NOMO-1 (cell line): Measurements from ENCODE around the gene PIP4K2C.
"Not testable (repeated sequence)": the region's sequence is repeated elsewhere in the genome, so short reads cannot be mapped to it uniquely, and the experiment has no call there.

Experiments
- DNase-seq, 2 experiments: peaks; one replicate each; lab custom pipeline; 2025; ENCODE audit not compliant: unreplicated experiment in 2 of 2; lab: John Stamatoyannopoulos, UW

PIP4K2C gene

DNA sequence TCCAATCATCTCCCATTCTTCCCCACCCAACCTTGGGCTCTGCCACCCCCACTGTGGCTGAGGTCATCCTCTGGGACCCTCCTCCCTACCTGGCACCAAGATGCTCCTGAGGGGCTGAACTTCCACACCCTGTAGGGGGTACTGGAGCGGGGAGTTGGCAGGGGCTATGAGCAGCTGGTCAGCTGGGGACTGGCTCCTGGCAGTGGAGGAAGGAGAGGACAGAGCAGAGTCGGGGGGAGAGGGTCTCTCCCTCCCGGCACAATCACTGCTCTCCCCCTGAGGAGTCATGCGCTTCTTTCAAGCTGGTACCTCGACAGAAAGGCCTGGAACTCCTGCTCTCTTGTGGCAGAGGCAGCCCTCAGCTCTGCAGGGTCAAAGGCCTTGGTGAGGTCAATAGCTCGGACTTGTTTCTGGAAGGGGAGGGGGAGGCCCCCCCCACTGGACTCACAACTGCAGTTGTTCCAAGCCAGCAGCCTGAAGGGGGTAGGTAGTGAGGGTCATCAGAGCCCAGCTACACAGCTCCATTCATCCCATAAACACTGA lies 40.0 kb downstream of the PIP4K2C start:
- no peak for DNase-seq

- no peak for DNase-seq
Observed at GRCh38 chr12:57631566-57632072, 40.6 kb downstream of the PIP4K2C start.

DNA sequence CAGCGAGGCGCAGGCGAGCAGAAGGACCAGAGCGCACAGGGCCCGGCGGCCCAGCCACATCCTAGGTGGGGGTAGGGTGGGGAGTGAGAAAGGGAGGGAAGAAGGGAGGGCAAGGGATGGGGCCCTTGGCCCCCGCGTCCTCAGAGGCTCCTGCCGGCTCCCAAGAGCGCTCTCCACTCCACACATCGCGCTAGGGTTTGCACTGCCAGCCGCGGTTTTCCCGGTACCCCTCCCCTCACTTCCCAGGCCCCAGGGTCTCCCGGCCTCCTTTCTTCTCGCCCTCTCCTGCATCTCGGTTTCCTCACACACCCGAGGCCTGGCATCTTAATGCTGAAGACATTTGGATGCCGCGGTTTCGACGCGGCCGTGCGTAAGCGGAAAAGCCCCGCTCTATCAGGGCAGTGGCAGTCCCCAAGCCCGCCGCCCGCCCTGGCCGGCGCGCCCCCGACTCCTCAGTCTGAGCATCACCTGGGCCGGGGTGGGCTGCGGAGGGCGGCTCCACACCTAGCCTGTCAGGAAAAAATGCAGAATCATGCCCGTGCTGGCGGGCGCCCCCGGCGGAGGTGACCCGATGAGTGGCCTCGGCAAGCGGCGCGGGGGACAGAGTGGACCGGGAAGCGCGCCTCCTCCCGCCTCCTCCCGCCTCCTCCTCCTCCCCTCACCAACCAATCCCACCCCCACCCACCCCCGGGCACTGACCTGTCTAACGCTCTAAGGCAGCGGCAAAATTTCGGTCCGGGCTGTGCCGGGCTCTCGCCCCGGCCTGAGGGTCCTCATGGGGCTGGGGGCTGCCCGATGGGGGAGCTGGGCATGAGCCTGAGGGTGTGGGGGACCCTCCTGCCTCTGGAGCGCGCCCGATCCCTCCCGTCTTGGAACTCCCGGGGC lies 41.3 kb downstream of the PIP4K2C start:
- no peak for DNase-seq

- DNase-seq = peak; percentile 53 to 62
Observed at GRCh38 chr12:57632958-57633840, 42.2 kb downstream of the PIP4K2C start, which contains the start of gene B4GALNT1. Gene B4GALNT1 (minus strand): TSS chr12:57633201. CDS start chr12:57632132, 1,069 bp downstream.

GRCh38 chr12:57636731-57637130 lies 45.7 kb downstream of the PIP4K2C start:
- not testable (repeated sequence) for DNase-seq

- no peak for DNase-seq
Observed at GRCh38 chr12:57637364-57637763, 46.4 kb downstream of the PIP4K2C start.

GRCh38 chr12:57638096-57638495 lies 47.1 kb downstream of the PIP4K2C start:
- DNase-seq = no peak

DNA sequence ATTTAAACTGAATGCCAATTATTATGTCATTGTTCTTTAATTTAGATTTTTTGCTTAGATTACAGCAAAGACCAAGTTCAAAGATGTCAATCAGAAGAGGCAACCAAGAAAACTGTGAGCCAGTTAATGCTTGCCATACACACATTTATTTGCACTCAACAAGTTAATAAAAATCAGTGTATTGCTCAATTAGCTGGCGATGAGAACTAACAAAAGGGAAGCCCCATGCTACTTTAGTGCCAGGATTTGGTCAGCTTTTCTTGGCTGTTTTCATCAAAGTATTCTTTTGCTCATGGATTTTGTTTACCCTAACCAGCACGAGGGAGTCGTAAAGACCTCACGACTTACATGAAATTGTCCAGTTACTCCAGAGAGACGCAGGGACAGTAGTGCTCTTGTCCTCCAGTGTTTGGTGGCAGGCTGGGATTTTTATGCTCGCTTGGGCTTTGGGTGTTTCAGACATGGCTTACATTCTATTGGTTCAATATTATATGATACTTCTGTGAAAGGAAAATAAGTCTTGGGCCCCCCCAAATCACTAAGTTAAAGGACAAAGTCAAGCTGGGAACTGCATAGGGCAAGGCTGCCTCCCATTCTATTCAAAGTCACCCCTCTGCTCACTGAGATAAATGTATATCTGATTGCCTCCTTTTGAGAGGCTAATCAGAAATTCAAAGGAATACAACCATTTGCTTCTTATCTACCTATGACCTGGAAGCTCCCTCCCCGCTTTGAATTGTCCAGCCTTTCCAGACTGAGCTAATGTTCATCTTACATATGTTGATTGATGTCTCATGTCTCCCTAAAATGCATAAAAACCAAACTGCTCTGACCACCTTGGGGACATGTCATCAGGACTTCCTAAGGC lies 49.4 kb downstream of the PIP4K2C start:
- DNase-seq = no peak

DNA sequence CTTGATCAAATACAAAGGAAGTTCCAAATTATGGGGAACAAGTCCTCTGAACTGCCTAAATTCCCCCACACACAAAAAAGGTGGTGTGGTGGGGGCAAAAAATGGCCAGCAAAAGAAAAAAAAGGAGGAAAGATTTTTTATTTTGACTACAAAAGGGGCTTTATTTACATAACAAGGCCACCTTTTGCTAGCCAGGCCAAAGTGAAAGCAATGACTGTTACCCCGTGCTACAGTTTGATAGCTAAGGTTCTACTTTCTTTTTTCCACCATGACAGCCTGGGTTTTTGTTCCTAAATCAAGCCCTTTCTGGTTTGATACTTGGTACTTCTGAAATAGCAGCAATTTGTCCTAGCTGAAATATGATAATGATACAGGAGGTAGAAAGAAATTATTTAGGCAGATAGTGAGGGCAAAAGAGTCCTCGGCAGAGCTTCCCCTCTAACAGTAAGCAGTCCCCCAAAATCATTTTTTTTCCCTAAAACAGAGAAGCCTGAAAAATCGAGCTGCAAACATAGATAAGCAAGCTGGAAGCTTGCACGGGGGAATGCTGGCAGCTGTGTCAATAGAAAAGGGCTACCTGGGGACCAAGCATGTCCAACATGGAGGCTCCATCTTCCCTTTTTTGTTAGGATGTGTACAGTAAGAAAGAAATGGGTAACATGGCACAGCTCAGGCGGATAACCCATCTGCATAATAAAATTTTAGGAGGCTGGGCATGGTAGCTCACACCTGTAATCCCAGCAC lies 50.9 kb downstream of the PIP4K2C start:
- DNase-seq = no peak

DNA sequence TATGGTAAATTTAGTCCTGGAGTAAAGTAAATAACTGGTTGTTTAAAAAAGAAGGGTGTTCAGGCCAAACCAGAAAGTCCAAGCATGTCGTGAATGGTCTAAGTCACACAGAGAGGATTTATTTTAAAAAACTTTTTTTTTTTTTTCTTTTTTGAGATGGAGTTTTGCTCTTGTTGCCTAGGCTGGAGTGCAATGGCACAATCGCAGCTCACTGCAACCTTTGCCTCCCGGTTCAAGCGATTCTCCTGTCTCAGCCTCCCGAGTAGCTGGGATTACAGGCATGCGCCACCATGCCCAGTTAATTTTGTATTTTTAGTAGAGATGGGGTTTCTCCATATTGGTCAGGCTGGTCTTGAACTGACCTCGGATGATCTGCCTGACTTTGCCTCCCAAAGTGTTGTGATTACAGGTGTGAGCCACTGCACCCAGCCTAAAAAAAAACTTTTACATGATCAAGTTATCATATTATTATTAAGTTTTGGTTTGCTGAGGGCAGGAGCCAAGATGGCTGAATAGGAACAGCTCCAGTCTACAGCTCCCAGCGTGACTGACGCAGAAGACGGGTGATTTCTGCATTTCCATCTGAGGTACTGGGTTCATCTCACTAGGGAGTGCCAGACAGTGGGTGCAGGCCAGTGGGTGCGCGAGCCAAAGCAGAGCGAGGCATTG lies 55.1 kb downstream of the PIP4K2C start:
- not testable (repeated sequence) for DNase-seq

GRCh38 chr12:57646659-57647049 lies 55.7 kb downstream of the PIP4K2C start:
- DNase-seq = not testable (repeated sequence)
